ENCODE data around the gene SCN2B.

SCN2B gene

GRCh38 chr11:118174006-118174567 is 2.4 kb downstream of the SCN2B start:
- FAIRE-seq = no peak

- no peak for FAIRE-seq
Observed at GRCh38 chr11:118172356-118172755, 4.1 kb downstream of the SCN2B start.

- no peak for FAIRE-seq
Observed at GRCh38 chr11:118171269-118172062, 5.0 kb downstream of the SCN2B start.

- no peak for FAIRE-seq
Observed at GRCh38 chr11:118170882-118171268, 5.6 kb downstream of the SCN2B start.

- no peak for FAIRE-seq
Observed at GRCh38 chr11:118170231-118170630, 6.2 kb downstream of the SCN2B start.

- no peak for FAIRE-seq
Observed at GRCh38 chr11:118169300-118170140, 6.9 kb downstream of the SCN2B start.

- FAIRE-seq = no peak
Observed at GRCh38 chr11:118168751-118169150, 7.7 kb downstream of the SCN2B start.

- FAIRE-seq = no peak
Observed at GRCh38 chr11:118168316-118168715, 8.1 kb downstream of the SCN2B start.

GRCh38 chr11:118167906-118168305 is 8.5 kb downstream of the SCN2B start:
- FAIRE-seq = no peak

- FAIRE-seq = no peak
Observed at GRCh38 chr11:118167253-118167652, 9.2 kb downstream of the SCN2B start.

- no peak for FAIRE-seq
Observed at GRCh38 chr11:118166641-118167040, 9.8 kb downstream of the SCN2B start.

- no peak for FAIRE-seq
Observed at GRCh38 chr11:118164885-118165284, 11.6 kb downstream of the SCN2B start.

GRCh38 chr11:118163494-118163893 is 12.9 kb downstream of the SCN2B start:
- no peak for FAIRE-seq

GRCh38 chr11:118162846-118163245 is 13.6 kb downstream of the SCN2B start:
- FAIRE-seq = no peak

GRCh38 chr11:118161786-118162185 is 14.7 kb downstream of the SCN2B start:
- no peak for FAIRE-seq

- no peak for FAIRE-seq
Observed at GRCh38 chr11:118157186-118157895, 19.1 kb downstream of the SCN2B start.

- FAIRE-seq = no peak
Observed at GRCh38 chr11:118156531-118157185, 19.8 kb downstream of the SCN2B start.

- no peak for FAIRE-seq
Observed at GRCh38 chr11:118155776-118156530, 20.5 kb downstream of the SCN2B start.

- FAIRE-seq = no peak
Observed at GRCh38 chr11:118154641-118155040, 21.8 kb downstream of the SCN2B start.

- FAIRE-seq = no peak
Observed at GRCh38 chr11:118153976-118154375, 22.5 kb downstream of the SCN2B start.

- no peak for FAIRE-seq
Observed at GRCh38 chr11:118153516-118153915, 22.9 kb downstream of the SCN2B start.

All from islet of Langerhans (tissue), 1 donor.